Neural cell (in vitro differentiated cells): ENCODE data around the gene B3GNT5. TPM values are rescaled to one million over a fixed set of nuclear protein-coding genes. Genes with fewer than 3 reads are reported as not detected.

ENCODE experiments used
- H2AFZ ChIP-seq: fragments of 200-600, 300-800 bp; sonication (generic), shearing (Covaris generic); 2 replicates; pipeline ENCODE4 v1.6.0; 2014; ENCODE audit warnings: low read depth, mild to moderate bottlenecking, antibody characterized with exemption, low read length, moderate library complexity
- H3F3A ChIP-seq: fragments of 200-600 bp; shearing (Covaris generic); 2 replicates; pipeline ENCODE4 v1.6.1; 2016; ENCODE audit warnings: mild to moderate bottlenecking, moderate library complexity, mixed read lengths, antibody characterized with exemption, low read length; ENCODE audit not compliant: insufficient read depth, poor library complexity, severe bottlenecking
- H3K27ac ChIP-seq: fragments of 200-600, 300-800 bp; sonication (generic), shearing (Covaris generic); 2 replicates; pipeline ENCODE4 v1.5.1; 2014; ENCODE audit warnings: mild to moderate bottlenecking, low read length, moderate library complexity
- H3K27me3 ChIP-seq: fragments of 300-800, 200-600 bp; sonication (generic), shearing (Covaris generic); 2 replicates; pipeline ENCODE4 v1.6.0; 2014; ENCODE audit warnings: mild to moderate bottlenecking, low read depth, low read length, moderate library complexity; ENCODE audit not compliant: insufficient read depth
- H3K36me3 ChIP-seq: fragments of 300-800, 200-600 bp; sonication (generic), shearing (Covaris generic); 2 replicates; pipeline ENCODE4 v1.5.1; 2014; ENCODE audit warnings: mild to moderate bottlenecking, antibody characterized with exemption, low read length, moderate library complexity; ENCODE audit not compliant: insufficient read depth
- H3K4me2 ChIP-seq: fragments of 300-800, 200-600 bp; sonication (generic), shearing (Covaris generic); 2 replicates; pipeline ENCODE4 v1.6.0; 2014; ENCODE audit warnings: mild to moderate bottlenecking, low read length
- H3K4me3 ChIP-seq: fragments of 300-800, 200-600 bp; sonication (generic), shearing (Covaris generic); 2 replicates; pipeline ENCODE4 v1.5.1; 2014; ENCODE audit warnings: mild to moderate bottlenecking, low read length, moderate library complexity
- H3K79me2 ChIP-seq: fragments of 200-600 bp; shearing (Covaris generic); replicated peaks from 2 replicates; pipeline ENCODE4 v1.6.0; 2014; ENCODE audit warnings: mild to moderate bottlenecking, low read length, moderate library complexity; ENCODE audit not compliant: insufficient read depth
- H3K9ac ChIP-seq: fragments of 300-800, 200-600 bp; sonication (generic), shearing (Covaris generic); 2 replicates; pipeline ENCODE4 v1.6.1; 2016; ENCODE audit warnings: mild to moderate bottlenecking, low read length, mixed read lengths
- H3K9me2 ChIP-seq: fragments of 200-600 bp; shearing (Covaris generic); 2 replicates; pipeline ENCODE4 v1.6.1; 2016; ENCODE audit warnings: mild to moderate bottlenecking, low read length, mixed read lengths; ENCODE audit not compliant: insufficient read depth
- H3K9me3 ChIP-seq: fragments of 200-600, 300-800 bp; sonication (generic), shearing (Covaris generic); 2 replicates; pipeline ENCODE4 v1.6.1; 2016; ENCODE audit warnings: mild to moderate bottlenecking, mixed run types, low read length, moderate library complexity, mixed read lengths
- H4K20me1 ChIP-seq: fragments of 200-600 bp; shearing (Covaris generic); 2 replicates; pipeline ENCODE4 v1.6.1; 2016; ENCODE audit warnings: mild to moderate bottlenecking, mixed run types; ENCODE audit not compliant: insufficient read depth
- EP300 ChIP-seq: fragments of 450-650 bp; conservative IDR thresholded peaks from 2 replicates; pipeline ENCODE4 v1.6.1; 2014; ENCODE audit warnings: antibody characterized with exemption, mild to moderate bottlenecking, moderate library complexity; ENCODE audit not compliant: poor library complexity, severe bottlenecking
- EZH2 ChIP-seq: fragments of 200-600, 300-800 bp; shearing (Covaris generic), sonication (generic); IDR thresholded peaks from 2 replicates; pipeline ENCODE4 v1.6.1; 2014; ENCODE audit warnings: antibody characterized with exemption, low read length, borderline replicate concordance, mild to moderate bottlenecking; ENCODE audit not compliant: insufficient read depth, poor library complexity, severe bottlenecking
- MXI1 ChIP-seq: fragments of 450-650 bp; conservative IDR thresholded peaks from 2 replicates; pipeline ENCODE4 v1.6.1; 2014; ENCODE audit warnings: antibody characterized with exemption, mild to moderate bottlenecking; ENCODE audit not compliant: poor library complexity, severe bottlenecking
- POLR2AphosphoS5 ChIP-seq: IDR thresholded peaks from 2 replicates; pipeline ENCODE4 v1.6.1; 2012
- RAD21 ChIP-seq: fragments of 450-650 bp; conservative IDR thresholded peaks from 2 replicates; pipeline ENCODE4 v1.6.1; 2014; ENCODE audit warnings: antibody characterized with exemption, mild to moderate bottlenecking, moderate library complexity
- SMC3 ChIP-seq: fragments of 450-650 bp; conservative IDR thresholded peaks from 2 replicates; pipeline ENCODE4 v1.6.1; 2014; ENCODE audit warnings: antibody characterized with exemption, mild to moderate bottlenecking, moderate library complexity; ENCODE audit not compliant: poor library complexity
- TAF1 ChIP-seq: IDR thresholded peaks from 2 replicates; pipeline ENCODE4 v1.6.1; 2012; ENCODE audit warnings: low read depth
- polyA plus RNA-seq: library from polyadenylated mRNA; depleted of rRNA; stranded (reverse); fragments of >200 nt; gene quantifications from 2 replicates; pipeline ENCODE4 v1.2.3, GENCODE V29; 2014
- TF ChIP-seq, protein P1 (sequence below): fragments of 450-650 bp; IDR thresholded peaks from 2 replicates; pipeline ENCODE4 v1.5.1; 2014; ENCODE audit warnings: antibody characterized with exemption, mild to moderate bottlenecking, moderate library complexity; ENCODE audit not compliant: poor library complexity, severe bottlenecking
- TF ChIP-seq, protein P2 (sequence below): IDR thresholded peaks from 2 replicates; pipeline ENCODE4 v1.6.1; 2012; ENCODE audit warnings: borderline replicate concordance

Gene B3GNT5
- polyA plus RNA-seq, 1 donor from 2014 or later: 6.1 TPM

DNA sequence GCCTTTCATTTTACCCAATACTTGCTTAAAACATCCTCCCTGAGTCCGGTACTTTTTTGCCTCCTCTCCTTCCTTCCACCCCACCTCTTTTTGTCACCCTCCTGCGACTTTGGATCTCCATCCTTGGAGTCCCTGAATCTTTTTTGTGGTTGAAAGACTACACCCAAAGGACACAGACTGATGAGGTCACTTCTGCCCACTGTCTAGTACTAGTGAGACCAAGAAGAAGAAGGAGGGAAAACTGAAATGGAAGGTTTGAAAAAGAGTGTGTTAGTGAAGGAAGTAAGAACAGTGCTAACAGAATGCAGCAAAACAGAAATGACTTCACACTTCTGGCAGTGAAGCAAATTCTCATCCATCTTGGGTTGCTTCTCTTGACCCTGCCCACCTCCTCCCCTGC lies 6.6 kb downstream of the B3GNT5 start:
- Histone ChIP-seq H3K4me3 (no peak overlapping the region), H3K79me2 (peaks cover 27% of the 10 kb centered on the region), H3F3A (no peaks in the 10 kb centered on the region), H3K4me2 (no peak overlapping the region), H3K27ac (no peak overlapping the region), H3K9me3 (no peaks in the 10 kb centered on the region), H3K9ac (no peak overlapping the region), H3K9me2 (no peaks in the 10 kb centered on the region), H3K27me3 (peaks cover 6% of the 10 kb centered on the region), H2AFZ (no peak overlapping the region), H3K36me3 (no peaks in the 10 kb centered on the region), H4K20me1 (no peaks in the 10 kb centered on the region)
- TF ChIP-seq EP300: no peak
- TF ChIP-seq, protein P1, sequence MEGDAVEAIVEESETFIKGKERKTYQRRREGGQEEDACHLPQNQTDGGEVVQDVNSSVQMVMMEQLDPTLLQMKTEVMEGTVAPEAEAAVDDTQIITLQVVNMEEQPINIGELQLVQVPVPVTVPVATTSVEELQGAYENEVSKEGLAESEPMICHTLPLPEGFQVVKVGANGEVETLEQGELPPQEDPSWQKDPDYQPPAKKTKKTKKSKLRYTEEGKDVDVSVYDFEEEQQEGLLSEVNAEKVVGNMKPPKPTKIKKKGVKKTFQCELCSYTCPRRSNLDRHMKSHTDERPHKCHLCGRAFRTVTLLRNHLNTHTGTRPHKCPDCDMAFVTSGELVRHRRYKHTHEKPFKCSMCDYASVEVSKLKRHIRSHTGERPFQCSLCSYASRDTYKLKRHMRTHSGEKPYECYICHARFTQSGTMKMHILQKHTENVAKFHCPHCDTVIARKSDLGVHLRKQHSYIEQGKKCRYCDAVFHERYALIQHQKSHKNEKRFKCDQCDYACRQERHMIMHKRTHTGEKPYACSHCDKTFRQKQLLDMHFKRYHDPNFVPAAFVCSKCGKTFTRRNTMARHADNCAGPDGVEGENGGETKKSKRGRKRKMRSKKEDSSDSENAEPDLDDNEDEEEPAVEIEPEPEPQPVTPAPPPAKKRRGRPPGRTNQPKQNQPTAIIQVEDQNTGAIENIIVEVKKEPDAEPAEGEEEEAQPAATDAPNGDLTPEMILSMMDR: no peak

DNA sequence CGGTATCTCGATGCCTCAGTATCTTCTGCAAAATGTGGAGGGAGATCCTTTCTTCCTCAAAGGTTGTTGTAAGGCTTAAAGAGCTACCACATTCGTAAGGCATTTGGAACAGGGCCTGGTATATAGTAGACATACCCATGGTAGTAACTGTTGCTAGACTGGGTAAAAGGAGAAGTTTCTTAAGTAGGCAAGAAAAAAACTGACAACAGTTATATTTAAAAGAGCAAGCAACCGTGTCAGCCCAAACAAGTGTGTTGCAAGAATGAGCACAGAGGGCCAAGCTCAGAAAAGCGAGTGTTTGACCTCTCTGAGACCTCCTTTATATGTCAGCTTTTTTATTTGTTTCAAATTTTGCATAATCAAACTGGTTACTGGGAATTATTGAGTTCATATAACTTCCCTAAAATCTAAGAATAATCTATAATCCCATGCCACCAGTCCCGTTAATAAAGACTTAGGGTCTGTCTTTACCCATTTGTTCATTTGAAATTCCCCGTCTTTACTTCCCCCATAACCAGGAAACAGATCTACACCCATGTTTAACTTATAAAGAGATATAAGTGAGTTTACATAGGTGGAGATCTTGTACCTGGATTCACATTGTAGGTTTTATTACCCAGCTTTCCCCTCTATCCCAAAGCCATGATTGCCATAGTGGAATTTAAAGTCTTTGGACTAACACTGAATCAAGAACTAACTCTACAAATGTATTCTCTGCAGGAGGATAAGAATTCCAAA lies 7.3 kb downstream of the B3GNT5 start:
- H3K27ac ChIP-seq: no peak overlapping the region
- no peak overlapping the region for H3K9ac ChIP-seq
- H3K79me2 ChIP-seq: peaks cover 27% of the 10 kb centered on the region
- H3K9me3 ChIP-seq: no peaks in the 10 kb centered on the region
- H3K36me3 ChIP-seq: no peaks in the 10 kb centered on the region
- H4K20me1 ChIP-seq: no peaks in the 10 kb centered on the region
- H3F3A ChIP-seq: no peaks in the 10 kb centered on the region
- TF ChIP-seq, protein P1: no peak
- no peak for TF ChIP-seq SMC3
- TF ChIP-seq POLR2AphosphoS5: no peak
- no peak for TF ChIP-seq TAF1
- TF ChIP-seq EZH2: no peak
- TF ChIP-seq EP300: no peak
- TF ChIP-seq, protein P2, sequence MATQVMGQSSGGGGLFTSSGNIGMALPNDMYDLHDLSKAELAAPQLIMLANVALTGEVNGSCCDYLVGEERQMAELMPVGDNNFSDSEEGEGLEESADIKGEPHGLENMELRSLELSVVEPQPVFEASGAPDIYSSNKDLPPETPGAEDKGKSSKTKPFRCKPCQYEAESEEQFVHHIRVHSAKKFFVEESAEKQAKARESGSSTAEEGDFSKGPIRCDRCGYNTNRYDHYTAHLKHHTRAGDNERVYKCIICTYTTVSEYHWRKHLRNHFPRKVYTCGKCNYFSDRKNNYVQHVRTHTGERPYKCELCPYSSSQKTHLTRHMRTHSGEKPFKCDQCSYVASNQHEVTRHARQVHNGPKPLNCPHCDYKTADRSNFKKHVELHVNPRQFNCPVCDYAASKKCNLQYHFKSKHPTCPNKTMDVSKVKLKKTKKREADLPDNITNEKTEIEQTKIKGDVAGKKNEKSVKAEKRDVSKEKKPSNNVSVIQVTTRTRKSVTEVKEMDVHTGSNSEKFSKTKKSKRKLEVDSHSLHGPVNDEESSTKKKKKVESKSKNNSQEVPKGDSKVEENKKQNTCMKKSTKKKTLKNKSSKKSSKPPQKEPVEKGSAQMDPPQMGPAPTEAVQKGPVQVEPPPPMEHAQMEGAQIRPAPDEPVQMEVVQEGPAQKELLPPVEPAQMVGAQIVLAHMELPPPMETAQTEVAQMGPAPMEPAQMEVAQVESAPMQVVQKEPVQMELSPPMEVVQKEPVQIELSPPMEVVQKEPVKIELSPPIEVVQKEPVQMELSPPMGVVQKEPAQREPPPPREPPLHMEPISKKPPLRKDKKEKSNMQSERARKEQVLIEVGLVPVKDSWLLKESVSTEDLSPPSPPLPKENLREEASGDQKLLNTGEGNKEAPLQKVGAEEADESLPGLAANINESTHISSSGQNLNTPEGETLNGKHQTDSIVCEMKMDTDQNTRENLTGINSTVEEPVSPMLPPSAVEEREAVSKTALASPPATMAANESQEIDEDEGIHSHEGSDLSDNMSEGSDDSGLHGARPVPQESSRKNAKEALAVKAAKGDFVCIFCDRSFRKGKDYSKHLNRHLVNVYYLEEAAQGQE: no peak
- no peak for TF ChIP-seq RAD21
- TF ChIP-seq MXI1: no peak
- H3K4me3 ChIP-seq: no peak overlapping the region
- H2AFZ ChIP-seq: no peak overlapping the region
- peaks cover under 1% of the 10 kb centered on the region for H3K27me3 ChIP-seq
- H3K4me2 ChIP-seq: no peak overlapping the region
- H3K9me2 ChIP-seq: no peaks in the 10 kb centered on the region
